Natural killer cell (primary cell): ENCODE results near the gene PCSK7. TPM values are rescaled to one million over a fixed set of nuclear protein-coding genes. Genes with fewer than 3 reads are reported as not detected.

Experiments
- ATAC-seq, 3 donors: fragments of 150-1000 bp in 2 of 3; fragments of 200-7000 bp in 1 of 3; cut with Tn5 transposase; 1 replicate in 1 of 3; 2 replicates in 2 of 3; pipeline ENCODE4 v1.10.0; 2021; ENCODE audit warnings: mild to moderate bottlenecking in 2 of 3, moderate library complexity in 2 of 3
- DNase-seq, 2 donors: peaks; one replicate each; pipeline versions ENCODE4 v3.0.0 to v3.0.0-alpha.2; 2013 to 2021; ENCODE audit warnings: mixed read lengths in 1 of 2
- H3K27ac ChIP-seq: one replicate; pipeline ENCODE4 v1.5.1; 2013; ENCODE audit warnings: mild to moderate bottlenecking, low read length
- H3K27me3 ChIP-seq: one replicate; pipeline ENCODE4 v1.6.1; 2013; ENCODE audit warnings: low read length; ENCODE audit not compliant: control insufficient read depth, insufficient read depth
- H3K36me3 ChIP-seq: one replicate; pipeline ENCODE4 v1.6.1; 2013; ENCODE audit warnings: low read length; ENCODE audit not compliant: control insufficient read depth, insufficient read depth
- H3K4me1 ChIP-seq: one replicate; pipeline ENCODE4 v1.6.1; 2013; ENCODE audit warnings: low read length; ENCODE audit not compliant: control insufficient read depth, insufficient read depth
- H3K4me3 ChIP-seq: one replicate; pipeline ENCODE4 v1.5.1; 2013; ENCODE audit warnings: low read length
- H3K9me3 ChIP-seq: one replicate; pipeline ENCODE4 v1.6.1; 2013; ENCODE audit warnings: low read length; ENCODE audit not compliant: control insufficient read depth, insufficient read depth
- H3K27ac Mint-ChIP-seq, 2 donors: one replicate each; pipeline ENCODE4 v1.8.0; 2022; ENCODE audit warnings: mild to moderate bottlenecking in 2 of 2, mixed read lengths in 2 of 2, moderate library complexity in 1 of 2
- H3K27me3 Mint-ChIP-seq, 2 donors: one replicate each; pipeline ENCODE4 v1.8.0; 2022; ENCODE audit warnings: low read depth in 2 of 2, mixed read lengths in 2 of 2
- H3K36me3 Mint-ChIP-seq: one replicate; pipeline ENCODE4 v1.8.0; 2022; ENCODE audit warnings: mixed read lengths
- H3K4me1 Mint-ChIP-seq, 2 donors: one replicate each; pipeline ENCODE4 v1.8.0; 2022; ENCODE audit warnings: mixed read lengths in 2 of 2
- H3K4me3 Mint-ChIP-seq: one replicate; pipeline ENCODE4 v1.8.0; 2022; ENCODE audit warnings: mild to moderate bottlenecking, moderate library complexity, mixed read lengths
- H3K9me3 Mint-ChIP-seq, 2 donors: one replicate each; pipeline ENCODE4 v1.8.0; 2022; ENCODE audit warnings: mixed read lengths in 2 of 2
- CTCF ChIP-seq: fragments of 200-600 bp; IDR thresholded peaks from one replicate; pipeline ENCODE4 v1.8.0; 2022; ENCODE audit warnings: antibody characterized with exemption
- WGBS: methylation state at CpG from one replicate; pipeline ENCODE4 v1.1.7; 2013; ENCODE audit warnings: missing lambda C conversion rate; ENCODE audit not compliant: insufficient coverage; 5-methylcytosine and 5-hydroxymethylcytosine counted together
- intact Hi-C: fragments of 100-400 bp; cut with micrococcal nuclease; formaldehyde crosslinking; loops from one replicate; pipeline ENCODE4 v1.14.2; 2022
- total RNA-seq, 4 donors: library from RNA; stranded (reverse); fragments of 120-200 nt in 1 of 4; gene quantifications; one replicate each; pipeline versions ENCODE4 v1.2.3 to v1.2.4, GENCODE V29; 2013 to 2022

PCSK7 gene
- total RNA-seq, 3 donors from 2014 or later (not counting 1 experiment from before 2014, with no cell fraction given): 397 to 471 (median 441) TPM

GRCh38 chr11:117228091-117228490 lies 3.8 kb downstream of the PCSK7 start:
- Histone ChIP-seq H3K36me3 (peaks cover 59% of the 10 kb centered on the region), H3K27me3 (no peaks in the 10 kb centered on the region), H3K27ac (no peak overlapping the region), H3K4me3 (no peak overlapping the region), H3K4me1 (peaks cover 37% of the 10 kb centered on the region), H3K9me3 (no peaks in the 10 kb centered on the region)
- WGBS: 98% methylated on average over 11 of the region's 11 CpGs
- Mint-ChIP-seq H3K27me3 (no peaks in the 10 kb centered on the region), H3K36me3 (no peaks in the 10 kb centered on the region), H3K27ac (peak overlapping the region; percentile 43 to 99), H3K9me3 (no peaks in the 10 kb centered on the region), H3K4me3 (peak overlapping the region; percentile 35), H3K4me1 (peaks cover 37 to 63% of the 10 kb centered on the region in 2 donors)
- DNase-seq (no peak), ATAC-seq (no peak)
- TF ChIP-seq CTCF: no peak
- intact Hi-C loops: loop anchor here (5.0 to 10.0 kb wide), 2 partner anchors 343 to 496 kb away; no protein-coding TSS in a partner anchor

- no peak overlapping the region for H3K4me3 ChIP-seq
- no peaks in the 10 kb centered on the region for H3K27me3 ChIP-seq
- Mint-ChIP-seq H3K9me3 (no peaks in the 10 kb centered on the region), H3K4me3 (peak overlapping the region; percentile 4), H3K36me3 (no peaks in the 10 kb centered on the region), H3K27ac (peak overlapping the region; percentile 64 to 75), H3K27me3 (no peaks in the 10 kb centered on the region), H3K4me1 (peaks cover 35 to 52% of the 10 kb centered on the region in 2 donors)
- peak; percentile 73 for TF ChIP-seq CTCF
- WGBS: 85% methylated on average over 16 of the region's 19 CpGs
- peaks cover 71% of the 10 kb centered on the region for H3K36me3 ChIP-seq
- ATAC-seq: peak; percentile 68 to 79 (median 68)
- peaks cover 33% of the 10 kb centered on the region for H3K4me1 ChIP-seq
- intact Hi-C loops: loop anchor here (1.0 to 10.0 kb wide), 4 partner anchors 48 to 494 kb away; partner anchors contain the start of genes SIDT2 and ZPR1
- no peak overlapping the region for H3K27ac ChIP-seq
- no peaks in the 10 kb centered on the region for H3K9me3 ChIP-seq
- DNase-seq: peak in 1 of 2 donors; percentile 88
These were observed 5.2 kb downstream of the PCSK7 start for GRCh38 chr11:117226388-117227385.

- Histone ChIP-seq H3K4me3 (no peak overlapping the region), H3K36me3 (peaks cover 81% of the 10 kb centered on the region), H3K9me3 (no peaks in the 10 kb centered on the region), H3K27ac (no peak overlapping the region), H3K27me3 (no peaks in the 10 kb centered on the region), H3K4me1 (peaks cover 23% of the 10 kb centered on the region)
- intact Hi-C loops: loop anchor here (1.0 to 10.0 kb wide), 4 partner anchors 47 to 493 kb away; partner anchors contain the start of genes SIDT2 and ZPR1
- DNase-seq (no peak), ATAC-seq (no peak)
- no peaks in the 10 kb centered on the region for H3K36me3 Mint-ChIP-seq
- H3K27ac Mint-ChIP-seq: peak overlapping the region in 1 of 2 donors; percentile 58
- H3K4me1 Mint-ChIP-seq: peaks cover 25 to 42% of the 10 kb centered on the region in 2 donors
- WGBS: 96% methylated on average over 9 of the region's 9 CpGs
- no peaks in the 10 kb centered on the region for H3K27me3 Mint-ChIP-seq
- no peaks in the 10 kb centered on the region for H3K9me3 Mint-ChIP-seq
- TF ChIP-seq CTCF: no peak
- H3K4me3 Mint-ChIP-seq: no peak overlapping the region
These were observed 6.2 kb downstream of the PCSK7 start for GRCh38 chr11:117225553-117226170.
